ENCODE data around the gene CEP104.

Gene CEP104

GRCh38 chr1:3900150-3900968 is 43.3 kb upstream of the CEP104 start, which contains the start of gene C1orf174:
C1orf174 (minus strand) TSS chr1:3900272; CDS start chr1:3900186, 86 bp downstream.
- no peaks in the 10 kb centered on the region for H3K4me1 ChIP-seq
- peak within 1 kb of the TSS; percentile 72 for H3K4me3 ChIP-seq (ENCODE audit: low read depth, low read length)
- no peaks in the 10 kb centered on the region; the same call in 1 of the 2 replicates for H3K36me3 ChIP-seq
- peak; percentile 87 for DNase-seq
- H3K27me3 ChIP-seq = no peaks in the 10 kb centered on the region
- no peaks in the 10 kb centered on the region for H3K9me3 ChIP-seq
- TF ChIP-seq CTCF (IDR thresholded peaks at IDR 0.05; ENCODE audit: low read depth, low read length) = no peak

GRCh38 chr1:3899754-3900149 is 42.7 kb upstream of the CEP104 start:
- Histone ChIP-seq H3K4me1 (no peaks in the 10 kb centered on the region), H3K27me3 (no peaks in the 10 kb centered on the region), H3K36me3 (no peaks in the 10 kb centered on the region; the same call in 1 of the 2 replicates), H3K4me3 (ENCODE audit: low read depth, low read length) (peak overlapping the region; percentile 72), H3K9me3 (no peaks in the 10 kb centered on the region)
- no peak; the same call in 1 of the 2 replicates for TF ChIP-seq CTCF (IDR thresholded peaks at IDR 0.05; ENCODE audit: low read depth, low read length)
- DNase-seq = no peak

- no peaks in the 10 kb centered on the region for H3K9me3 ChIP-seq
- TF ChIP-seq CTCF (IDR thresholded peaks at IDR 0.05; ENCODE audit: low read depth, low read length) = no peak
- no peaks in the 10 kb centered on the region; the same call in 1 of the 2 replicates for H3K36me3 ChIP-seq
- DNase-seq = no peak
- peak overlapping the region; percentile 72 for H3K4me3 ChIP-seq (ENCODE audit: low read depth, low read length)
- H3K4me1 ChIP-seq = no peaks in the 10 kb centered on the region
- H3K27me3 ChIP-seq = no peaks in the 10 kb centered on the region
Observed at GRCh38 chr1:3898994-3899753, 42.2 kb upstream of the CEP104 start.

- Histone ChIP-seq H3K9me3 (no peaks in the 10 kb centered on the region), H3K4me1 (no peaks in the 10 kb centered on the region), H3K4me3 (ENCODE audit: low read depth, low read length) (no peak overlapping the region), H3K36me3 (no peaks in the 10 kb centered on the region; the same call in 1 of the 2 replicates), H3K27me3 (no peaks in the 10 kb centered on the region)
- DNase-seq = no peak
- no peak for TF ChIP-seq CTCF (IDR thresholded peaks at IDR 0.05; ENCODE audit: low read depth, low read length)
Observed at GRCh38 chr1:3898475-3898735, 41.4 kb upstream of the CEP104 start.

GRCh38 chr1:3896396-3897000 is 39.5 kb upstream of the CEP104 start:
- Histone ChIP-seq H3K9me3 (no peaks in the 10 kb centered on the region), H3K4me3 (ENCODE audit: low read depth, low read length) (no peak overlapping the region), H3K27me3 (no peaks in the 10 kb centered on the region), H3K36me3 (no peaks in the 10 kb centered on the region; the same call in none of the 2 replicates), H3K4me1 (no peaks in the 10 kb centered on the region)
- no peak for DNase-seq
- TF ChIP-seq CTCF (IDR thresholded peaks at IDR 0.05; ENCODE audit: low read depth, low read length) = no peak
